Measurements from ENCODE around the gene NR4A3.

DNA sequence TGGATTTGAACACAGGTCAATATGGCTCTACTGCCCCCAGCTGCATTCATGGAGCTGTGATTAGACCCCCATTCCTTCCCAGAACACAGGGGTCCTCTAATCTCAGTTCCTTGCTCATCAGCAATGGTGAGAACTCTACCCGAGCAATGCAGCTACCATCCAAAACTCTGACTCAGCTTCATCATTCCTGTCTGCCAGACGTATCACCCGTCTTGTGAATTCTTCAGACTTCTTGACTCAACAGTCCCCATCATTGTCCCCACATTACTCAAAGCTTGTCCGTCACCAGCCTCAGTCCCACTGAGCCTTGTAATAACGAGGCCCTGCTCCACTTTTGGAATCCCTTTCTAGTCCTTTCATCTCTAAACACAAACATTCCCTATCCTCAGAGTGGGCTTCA, 48.4 kb downstream of the NR4A3 start:
- TF ChIP-seq, protein P1, sequence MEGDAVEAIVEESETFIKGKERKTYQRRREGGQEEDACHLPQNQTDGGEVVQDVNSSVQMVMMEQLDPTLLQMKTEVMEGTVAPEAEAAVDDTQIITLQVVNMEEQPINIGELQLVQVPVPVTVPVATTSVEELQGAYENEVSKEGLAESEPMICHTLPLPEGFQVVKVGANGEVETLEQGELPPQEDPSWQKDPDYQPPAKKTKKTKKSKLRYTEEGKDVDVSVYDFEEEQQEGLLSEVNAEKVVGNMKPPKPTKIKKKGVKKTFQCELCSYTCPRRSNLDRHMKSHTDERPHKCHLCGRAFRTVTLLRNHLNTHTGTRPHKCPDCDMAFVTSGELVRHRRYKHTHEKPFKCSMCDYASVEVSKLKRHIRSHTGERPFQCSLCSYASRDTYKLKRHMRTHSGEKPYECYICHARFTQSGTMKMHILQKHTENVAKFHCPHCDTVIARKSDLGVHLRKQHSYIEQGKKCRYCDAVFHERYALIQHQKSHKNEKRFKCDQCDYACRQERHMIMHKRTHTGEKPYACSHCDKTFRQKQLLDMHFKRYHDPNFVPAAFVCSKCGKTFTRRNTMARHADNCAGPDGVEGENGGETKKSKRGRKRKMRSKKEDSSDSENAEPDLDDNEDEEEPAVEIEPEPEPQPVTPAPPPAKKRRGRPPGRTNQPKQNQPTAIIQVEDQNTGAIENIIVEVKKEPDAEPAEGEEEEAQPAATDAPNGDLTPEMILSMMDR (IDR thresholded peaks at IDR 0.05), result no peak
- TF ChIP-seq POLR2A (IDR thresholded peaks at IDR 0.05), result no peak

All from heart left ventricle (tissue), 13 donors.